SW480 (cell line): ENCODE results near the gene SLC34A3.
A peak's percentile ranks its signal among the peaks of the same experiment; 100 is the strongest.

Experiments used
- DNase-seq: peaks from one replicate; pipeline ENCODE4 v3.0.0-alpha.2; 2016; ENCODE audit warnings: low spot score

Gene SLC34A3

DNA sequence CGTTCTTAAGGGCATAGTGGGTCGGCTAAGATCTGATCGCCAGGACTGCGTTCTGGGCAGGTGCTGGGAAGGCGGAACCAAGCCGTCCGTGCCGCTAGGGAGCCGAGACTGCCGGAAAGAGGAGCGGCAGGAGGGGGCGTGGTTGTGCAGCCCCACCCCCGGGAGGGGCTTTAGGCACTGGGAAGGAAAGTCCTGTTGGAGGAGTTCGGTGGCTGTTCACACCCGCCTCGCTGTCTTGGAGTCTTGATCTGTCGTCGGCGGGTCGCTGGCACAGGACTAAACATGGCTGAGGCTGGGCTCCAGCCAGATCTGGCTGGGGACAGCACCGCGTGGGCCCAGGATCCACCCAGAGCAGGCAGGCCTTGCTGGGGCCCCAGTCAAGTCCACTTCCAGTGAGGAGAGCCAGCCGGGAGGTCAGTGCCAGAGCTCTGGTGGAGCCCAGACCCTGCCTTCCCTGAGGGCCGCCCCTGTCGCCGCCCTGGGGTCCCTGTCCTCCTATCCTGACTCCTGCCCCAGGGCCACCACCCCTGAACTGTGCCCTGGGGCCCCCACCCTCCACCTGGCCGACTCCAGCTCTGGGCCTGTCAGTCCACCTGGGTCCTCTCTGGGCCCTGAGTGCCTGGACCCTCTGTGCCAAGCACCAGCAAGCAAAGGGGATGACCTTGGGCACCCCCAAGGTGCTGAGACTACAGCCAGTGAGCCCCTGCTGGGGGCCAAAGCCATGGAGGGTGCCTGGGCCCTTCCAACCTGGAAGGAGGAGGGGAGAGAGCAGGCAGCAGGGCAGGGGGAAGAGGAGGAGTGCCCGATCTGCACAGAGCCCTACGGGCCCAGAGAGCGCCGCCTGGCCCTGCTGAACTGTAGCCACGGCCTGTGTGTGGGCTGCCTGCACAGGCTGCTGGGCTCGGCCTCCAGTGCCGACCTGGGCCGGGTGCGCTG is 13.2 kb upstream of the SLC34A3 start:
- DNase-seq = peak; percentile 76

DNA sequence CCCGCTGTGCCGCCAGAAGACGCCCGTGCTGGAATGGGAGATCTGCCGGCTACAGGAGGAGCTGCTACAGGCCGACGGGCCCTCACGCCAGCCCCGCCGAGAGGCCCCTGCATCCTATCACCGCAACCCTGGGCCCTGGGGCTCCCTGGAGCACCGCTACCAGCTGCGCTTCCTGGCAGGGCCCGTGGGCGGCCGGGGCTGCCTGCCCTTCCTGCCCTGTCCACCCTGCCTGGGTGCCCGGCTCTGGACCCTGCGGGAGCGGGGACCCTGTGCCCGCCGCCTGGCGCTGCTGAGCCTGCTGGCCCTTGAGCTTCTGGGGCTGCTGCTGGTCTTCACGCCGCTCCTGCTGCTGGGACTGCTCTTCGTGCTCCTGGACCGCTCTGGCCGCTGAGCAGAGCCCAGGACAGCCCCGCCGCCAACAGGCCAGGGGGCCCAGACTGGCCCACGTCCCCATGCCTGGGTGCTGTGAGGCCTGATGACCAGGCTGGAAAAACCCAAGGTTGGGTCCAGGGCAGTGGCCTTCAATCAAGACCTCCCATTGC is 12.4 kb upstream of the SLC34A3 start:
- DNase-seq = no peak

DNA sequence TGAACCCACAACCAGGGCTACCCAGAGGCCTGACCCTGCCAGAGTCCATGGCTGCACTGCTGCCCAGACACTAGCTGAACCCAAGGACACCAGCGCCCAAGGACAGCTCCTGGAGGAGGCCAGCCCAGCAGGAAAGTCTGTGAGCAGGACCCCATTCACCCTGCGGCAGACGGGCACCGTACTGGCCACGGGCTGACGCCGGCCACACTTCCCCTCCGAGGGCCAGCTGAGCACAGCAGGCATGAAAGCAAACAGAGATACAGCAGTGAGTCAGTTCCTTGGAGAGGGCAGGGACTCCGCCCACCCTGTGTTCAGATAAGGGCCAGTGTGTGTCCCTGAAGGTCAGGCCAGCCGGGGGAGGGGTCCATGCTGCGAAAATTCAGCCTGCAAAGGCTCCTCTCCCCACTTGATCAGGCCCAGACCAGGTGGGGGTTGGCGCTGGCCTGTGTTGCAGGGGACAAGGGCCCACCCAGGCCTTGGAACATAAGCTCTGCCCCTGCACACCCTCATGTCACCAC is 11.9 kb upstream of the SLC34A3 start:
- DNase-seq = no peak

DNA sequence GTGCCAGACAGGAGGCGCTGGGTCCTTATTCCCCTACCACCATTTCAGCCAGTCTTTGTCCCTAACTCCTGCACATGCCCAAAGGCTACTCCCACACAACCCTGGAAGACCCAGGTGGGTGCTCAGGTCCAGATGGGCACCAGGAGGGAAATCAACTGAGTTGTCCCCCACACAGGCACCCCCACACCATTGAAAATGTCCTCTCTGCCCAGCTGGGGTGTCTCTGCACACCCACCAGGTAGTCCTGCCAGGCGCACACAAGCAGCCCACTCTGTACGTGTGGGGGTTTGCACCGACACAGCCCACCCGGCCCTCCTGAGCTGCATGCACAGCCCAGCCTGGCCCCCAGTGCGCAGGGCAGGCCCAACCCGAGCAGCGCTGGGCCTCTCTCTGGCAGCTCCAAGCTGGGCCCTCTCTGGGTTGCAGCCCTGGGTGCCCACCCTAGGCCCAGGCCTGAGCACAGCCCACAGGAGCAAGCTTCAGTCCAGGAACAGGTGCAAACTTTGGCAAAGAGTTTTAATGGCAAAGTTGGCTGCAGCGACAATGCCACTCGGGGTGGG is 10.9 kb upstream of the SLC34A3 start:
- DNase-seq = no peak

DNA sequence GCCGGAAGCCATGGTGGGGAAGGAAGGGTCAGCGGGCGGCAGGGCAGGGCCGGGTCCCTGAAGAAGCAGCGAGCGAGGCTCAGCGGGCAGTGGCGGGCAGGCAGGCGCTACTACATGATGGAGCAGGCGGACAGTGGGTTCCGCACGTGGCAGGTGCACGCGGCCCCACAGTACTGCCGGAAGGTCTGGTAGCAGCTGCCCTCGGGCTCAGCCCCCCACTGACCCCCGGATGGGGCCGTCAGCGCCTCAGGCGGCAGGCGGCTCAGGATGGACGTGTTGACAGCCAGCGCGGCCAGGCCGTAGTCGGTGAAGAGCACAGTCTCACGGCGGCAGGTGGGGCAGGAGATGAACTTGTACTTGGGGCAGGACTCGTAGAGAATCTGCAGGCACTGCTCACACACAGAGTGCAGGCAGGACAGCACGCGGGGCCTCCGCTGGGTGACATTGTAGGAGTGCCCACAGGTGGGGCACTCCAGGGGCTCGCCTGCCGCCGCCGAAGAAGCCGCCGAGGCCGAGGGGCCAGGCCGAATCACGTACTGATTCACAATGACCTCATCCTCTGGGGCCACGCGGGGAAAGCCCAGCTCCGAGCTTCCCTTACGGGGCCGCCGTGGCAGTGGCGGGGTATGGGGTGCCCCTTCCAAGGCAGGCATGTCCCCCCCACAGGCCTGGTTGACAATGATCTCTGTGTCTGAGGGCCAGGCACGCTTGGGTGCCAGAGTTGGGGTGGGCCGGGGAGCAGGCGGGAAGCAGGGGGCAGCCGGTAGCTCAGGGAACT is 10.2 kb upstream of the SLC34A3 start:
- no peak for DNase-seq

DNA sequence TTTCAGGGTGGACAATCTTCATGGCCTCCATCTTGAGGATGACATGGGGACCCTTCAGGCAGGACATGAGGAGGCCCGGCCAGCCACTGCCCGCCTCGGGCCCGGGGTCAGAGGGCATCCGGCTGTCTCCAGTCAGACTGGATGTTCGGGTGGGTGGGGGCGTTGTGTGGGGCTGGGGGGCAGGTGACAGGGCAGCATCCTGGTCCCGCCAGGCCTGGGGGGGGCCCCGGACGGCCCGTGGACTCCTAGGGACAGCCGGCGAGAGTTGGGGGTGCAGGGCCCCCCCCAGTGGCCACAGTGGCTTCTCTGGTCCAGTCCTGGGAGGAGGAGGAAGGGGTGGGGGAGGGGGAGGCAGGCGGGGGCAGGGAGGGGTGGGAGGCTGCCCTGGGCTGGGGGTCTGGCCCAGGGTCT is 9.6 kb upstream of the SLC34A3 start:
- no peak for DNase-seq

DNA sequence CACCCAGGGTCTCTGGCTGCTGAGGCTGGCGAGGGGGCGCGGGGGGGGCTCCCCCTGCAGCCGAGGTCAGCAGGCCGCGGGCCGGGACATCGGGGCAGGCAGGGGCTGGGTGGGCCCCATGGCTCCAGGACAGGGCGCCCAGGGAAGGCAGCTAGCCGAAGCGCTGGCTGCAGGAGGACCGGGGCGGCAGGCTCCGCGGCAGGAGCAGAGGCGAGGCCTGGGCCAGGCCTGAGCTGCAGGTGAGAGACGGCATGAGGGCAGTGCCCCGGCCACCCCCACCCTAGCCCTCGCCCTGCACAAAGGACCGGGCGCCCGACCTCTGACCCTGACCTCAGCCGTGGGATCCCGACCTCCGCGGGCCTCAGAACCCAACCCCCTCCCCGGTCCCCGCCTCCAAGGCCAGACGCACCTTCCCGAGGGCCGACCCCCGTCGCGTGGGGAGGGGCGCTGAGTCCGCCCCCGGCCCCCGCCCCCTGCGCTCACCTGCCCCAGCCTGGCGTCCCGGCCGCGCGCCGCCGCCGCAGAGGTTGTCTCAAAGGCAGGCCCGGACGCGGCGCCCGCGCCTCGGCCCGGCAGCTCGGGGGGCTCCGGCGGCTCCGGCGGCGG is 9.1 kb upstream of the SLC34A3 start:
- no peak for DNase-seq

DNA sequence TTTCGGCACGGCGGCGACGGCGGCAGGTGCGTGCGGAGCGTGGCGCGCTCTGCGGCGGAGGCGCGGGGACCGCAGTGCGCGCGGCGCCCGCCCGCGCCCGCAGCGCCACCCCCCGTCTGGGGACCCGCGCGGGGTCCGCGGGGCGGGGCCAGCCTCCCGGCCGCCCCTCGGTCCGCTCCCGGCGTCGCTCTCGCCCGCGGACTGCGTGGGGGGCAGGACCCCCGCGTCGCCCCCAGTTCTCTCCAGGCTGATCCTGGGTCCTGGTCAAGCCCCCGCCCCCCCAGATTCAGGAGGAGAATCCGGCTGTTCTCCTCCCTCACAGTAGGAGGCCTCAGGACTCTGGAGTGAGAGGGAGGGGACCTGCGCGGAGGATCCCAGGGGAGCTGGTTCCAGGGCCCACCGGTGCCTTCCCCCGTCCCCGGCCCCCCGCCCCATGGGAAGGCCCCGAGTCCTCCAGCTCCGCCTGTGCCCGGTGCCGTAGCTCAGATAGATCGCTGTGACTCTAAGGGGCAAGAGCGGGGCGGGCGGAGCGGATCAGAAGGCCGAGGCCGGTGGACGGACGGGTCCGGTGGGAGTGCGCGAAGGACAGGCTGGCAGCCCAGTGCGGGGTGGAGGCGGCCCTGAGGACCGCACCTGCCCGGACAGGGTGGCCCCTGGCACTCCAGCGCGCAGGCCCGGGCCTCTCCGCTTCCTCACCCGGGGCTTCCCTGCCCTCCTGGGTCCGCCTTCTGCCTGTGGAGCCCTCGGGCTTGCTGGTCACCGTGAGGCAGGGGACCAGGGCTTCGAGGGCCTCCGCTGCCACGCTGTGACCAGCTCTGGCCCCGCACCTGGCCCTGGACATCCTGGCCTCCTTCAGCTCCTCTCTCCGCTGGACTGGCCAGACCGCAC is 8.3 kb upstream of the SLC34A3 start, which contains the start of gene RNF208:
RNF208 (minus strand) TSS at position 51 of the 888 bp plus-strand sequence. CDS start 1,028 bp downstream, outside the sequence.
- no peak for DNase-seq

DNA sequence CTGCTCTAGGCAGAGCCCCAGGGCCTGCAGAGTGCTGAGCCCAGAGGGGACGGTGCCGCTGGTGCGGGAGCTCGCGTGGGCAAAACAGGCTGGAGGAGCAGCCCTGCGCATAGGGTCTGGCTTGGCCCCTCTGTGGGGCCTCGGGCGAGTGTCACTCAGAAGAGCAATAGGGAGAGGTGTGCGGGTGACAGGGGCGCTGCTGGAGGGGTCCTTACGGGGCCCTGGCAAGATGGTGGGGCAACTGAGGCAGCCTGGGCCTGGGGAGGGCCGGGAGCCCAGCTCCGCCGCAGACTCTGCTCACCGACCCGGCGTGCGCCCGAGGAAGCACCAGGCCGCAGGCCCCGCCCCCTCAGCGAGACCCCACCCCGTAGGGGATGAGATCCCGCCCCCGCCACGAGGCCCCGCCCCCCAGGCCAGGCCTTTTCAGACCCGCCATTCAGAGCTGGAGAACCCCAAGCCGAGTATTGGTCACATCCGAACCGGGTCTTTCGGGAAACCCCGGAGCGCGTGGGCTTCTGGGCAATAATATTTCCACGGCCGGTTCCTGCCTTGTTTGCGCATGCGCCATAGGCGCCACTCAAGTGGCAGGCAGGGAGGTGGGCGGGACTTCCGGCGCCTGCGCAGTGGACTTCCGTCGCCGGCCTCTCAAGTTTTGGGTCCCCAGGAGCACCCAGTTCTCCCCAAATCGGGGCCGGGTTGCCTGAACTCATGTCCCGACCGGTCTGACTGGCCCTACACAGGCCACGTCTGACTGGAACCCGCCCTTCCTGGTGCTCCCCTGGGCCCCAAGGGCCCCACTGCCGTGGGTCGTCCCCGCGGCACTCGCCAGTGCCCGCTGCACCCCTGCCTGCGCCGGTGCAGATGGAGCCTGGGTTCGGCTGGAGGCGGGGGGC is 7.4 kb upstream of the SLC34A3 start:
- peak; percentile 97 for DNase-seq

DNA sequence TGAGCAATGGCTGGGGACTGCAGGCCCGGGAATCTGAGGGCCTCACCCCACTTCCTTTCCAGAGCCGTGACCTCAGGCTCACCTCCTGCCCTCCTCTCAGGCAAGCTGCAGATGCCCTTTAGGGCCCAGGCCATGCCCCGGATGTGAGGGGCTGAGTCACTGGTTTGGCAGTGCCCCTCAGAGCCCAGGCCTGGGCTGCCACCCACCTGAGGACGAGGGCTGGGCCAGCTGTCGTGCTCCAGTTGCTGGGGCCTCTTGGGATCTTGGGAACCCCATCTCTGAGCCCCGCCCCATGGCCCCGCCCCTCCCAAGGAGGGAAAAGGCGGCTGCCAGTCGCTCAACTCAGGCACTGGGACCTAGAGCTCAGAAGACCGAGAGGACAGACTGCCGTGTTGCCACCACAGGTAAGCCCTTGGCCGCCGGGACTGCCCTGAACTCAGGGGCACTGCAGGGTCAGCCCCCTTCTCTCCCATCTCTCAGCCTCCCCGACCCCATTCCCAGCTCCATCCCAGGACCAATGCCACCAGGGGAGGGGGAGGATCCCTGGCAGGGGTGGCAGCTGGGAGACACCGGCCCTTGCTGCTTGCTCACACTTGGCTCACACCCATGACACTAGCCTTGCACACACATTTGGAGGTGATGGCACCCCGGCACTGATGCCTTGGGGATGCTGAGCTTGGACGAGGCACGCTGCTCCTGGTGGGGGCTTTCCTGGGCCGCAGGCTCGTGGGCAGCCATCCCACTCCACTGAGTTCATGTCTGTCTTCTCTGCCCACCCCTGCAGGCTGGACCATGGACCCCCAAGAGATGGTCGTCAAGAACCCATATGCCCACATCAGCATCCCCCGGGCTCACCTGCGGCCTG is 5.6 kb upstream of the SLC34A3 start, which contains the start of gene CYSRT1:
CYSRT1 (plus strand) TSS at position 345 of the 865 bp plus-strand sequence; CDS start at position 793, 448 bp downstream.
- no peak for DNase-seq

DNA sequence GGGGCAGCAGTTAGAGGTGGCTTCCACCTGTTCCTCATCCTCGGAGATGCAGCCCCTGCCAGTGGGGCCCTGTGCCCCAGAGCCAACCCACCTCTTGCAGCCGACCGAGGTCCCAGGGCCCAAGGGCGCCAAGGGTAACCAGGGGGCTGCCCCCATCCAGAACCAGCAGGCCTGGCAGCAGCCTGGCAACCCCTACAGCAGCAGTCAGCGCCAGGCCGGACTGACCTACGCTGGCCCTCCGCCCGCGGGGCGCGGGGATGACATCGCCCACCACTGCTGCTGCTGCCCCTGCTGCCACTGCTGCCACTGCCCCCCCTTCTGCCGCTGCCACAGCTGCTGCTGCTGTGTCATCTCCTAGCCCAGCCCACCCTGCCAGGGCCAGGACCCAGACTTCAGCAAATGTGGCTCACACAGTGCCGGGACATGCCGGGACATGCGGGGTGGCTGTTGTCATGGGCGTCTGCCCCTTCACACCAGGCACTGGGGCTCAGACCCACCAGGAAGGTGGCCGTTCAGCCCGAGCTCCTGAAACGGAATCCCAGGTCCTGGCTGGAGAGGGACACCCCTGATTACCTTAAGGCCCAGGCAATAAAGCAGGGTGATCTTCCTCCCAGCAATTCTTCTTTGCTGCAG is 4.9 kb upstream of the SLC34A3 start:
- no peak for DNase-seq

DNA sequence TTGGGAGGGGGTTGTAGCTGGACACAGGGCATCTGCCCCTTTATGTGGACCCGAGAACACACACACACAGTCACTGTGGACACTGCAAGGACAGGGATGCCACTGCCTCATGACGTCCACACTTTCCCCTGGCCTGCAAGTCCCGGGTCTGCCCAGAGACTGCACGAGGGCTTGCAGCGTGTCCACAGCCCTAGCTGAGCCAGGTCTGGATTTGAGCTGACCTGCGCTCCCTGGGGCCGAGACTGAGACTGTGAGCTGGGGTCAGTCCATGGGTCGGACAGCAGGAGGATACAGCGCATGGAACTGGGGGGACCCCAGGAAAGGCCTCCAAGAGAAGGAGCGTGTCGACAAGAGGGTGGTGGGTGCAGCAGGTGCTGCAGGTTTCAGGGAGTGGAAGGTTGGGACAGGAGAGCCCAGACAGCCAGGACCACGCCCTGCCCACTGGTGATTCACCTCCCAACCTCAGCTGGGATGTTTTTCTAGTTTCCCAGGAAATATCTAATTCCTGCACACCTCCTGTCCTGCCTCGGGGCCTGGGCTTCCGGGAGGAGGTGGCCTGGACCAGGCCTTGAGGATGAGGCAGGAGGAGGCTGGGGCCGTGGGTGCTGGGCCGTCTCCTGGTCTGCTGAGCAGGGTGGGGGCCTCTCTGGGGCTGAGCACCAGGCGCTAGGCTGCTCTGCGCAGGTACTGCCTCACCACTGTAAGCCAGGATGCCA is 4.2 kb upstream of the SLC34A3 start:
- no peak for DNase-seq

DNA sequence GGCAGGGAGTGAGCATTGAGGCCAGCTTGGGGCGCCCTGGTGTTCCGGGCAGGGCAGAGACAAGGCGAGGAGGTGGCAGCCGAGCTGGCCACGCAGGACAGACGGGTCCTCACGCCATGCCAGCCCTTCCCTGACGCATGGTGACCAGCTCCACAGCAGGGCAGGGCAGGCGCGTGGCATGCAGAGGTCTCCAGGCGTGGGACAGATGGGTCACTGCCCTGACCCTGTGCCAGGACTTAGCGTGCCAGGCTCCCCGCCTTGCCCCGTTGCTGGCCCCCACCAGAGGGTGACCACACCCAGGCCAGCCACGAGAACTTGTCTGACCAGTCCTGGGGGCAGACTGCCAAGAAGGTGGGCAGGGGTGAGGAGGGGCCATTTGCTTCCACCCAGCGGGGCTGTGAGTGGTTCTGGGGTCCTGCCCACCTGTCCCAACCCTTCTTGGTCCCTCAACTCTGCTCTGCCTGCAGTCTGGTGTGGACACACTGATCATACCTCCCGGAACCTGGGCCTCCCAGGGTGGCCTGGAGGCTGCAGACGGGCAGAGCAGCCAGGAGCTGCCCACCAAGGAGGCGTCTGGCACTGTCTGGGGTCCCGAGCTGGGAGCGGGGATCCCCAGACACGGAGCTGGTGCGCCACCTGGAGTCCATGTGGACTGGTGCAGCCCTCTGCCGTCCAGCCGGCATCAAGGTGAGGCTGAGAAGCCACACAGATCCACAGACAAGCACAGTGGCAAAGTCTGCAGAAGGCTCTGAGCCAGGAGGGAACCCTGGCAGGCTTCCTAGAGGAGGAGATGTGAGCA is 3.4 kb upstream of the SLC34A3 start, which contains the start of gene RNF224:
RNF224 (plus strand) TSS at position 449 of the 799 bp plus-strand sequence. CDS start 834 bp downstream, outside the sequence.
- peak; percentile 80 for DNase-seq

DNA sequence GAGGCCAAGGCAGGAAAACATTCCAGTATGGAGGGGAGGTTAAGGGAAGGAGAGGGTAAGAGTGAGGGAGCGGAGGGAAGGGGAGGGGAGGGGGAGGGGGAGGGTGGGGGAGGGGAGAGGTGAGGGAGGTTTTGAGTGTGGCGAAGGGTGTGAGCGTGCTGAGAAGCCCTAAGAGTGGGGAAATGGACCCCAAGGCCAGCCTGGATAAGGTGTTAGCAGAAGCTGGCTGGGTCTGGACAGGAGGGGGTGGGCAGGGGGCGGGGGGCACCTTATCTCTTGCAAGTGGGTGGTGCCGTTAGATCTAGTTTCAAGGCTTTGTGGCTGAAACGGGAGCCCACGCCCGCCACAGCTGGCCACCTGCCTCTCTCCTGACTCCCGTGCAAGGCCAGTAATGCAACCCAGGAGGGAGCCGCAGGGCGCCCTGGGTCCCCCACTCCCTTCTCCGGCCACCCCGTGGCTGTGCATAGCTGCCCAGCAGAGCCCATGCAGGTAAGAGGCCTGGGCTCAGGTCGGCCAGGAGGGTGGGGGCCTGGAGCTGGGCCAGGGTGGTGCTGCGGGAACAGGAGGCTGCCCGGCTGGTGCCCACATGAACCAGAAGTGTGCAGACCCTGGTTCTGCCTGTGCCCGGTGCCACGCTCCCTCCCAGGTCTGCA is 2.7 kb upstream of the SLC34A3 start:
- no peak for DNase-seq

DNA sequence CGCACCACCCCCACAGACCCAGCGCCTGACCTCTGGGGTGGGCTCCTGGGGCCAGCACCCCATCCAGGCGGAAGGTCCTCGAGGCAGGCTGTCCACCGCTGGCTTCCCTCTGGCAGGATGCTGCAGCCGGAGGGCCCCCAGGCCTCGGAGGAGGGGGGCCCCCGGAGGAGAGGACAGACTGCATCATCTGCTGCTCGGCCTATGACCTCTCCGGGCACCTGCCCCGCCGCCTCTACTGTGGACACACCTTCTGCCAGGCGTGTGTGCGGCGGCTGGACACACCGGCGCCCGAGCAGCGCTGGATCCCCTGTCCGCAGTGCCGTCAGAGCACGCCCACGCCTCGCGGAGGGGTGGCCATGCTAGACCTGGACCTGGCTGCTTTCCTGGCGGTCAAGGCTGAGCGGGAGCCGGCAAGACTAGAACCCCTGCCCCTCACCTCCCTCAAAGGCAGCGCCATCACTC is 2.2 kb upstream of the SLC34A3 start:
- DNase-seq = no peak
